K562 (cell line): ENCODE data around the gene CSNK1G2. TPM values are rescaled to one million over a fixed set of nuclear protein-coding genes. Genes with fewer than 3 reads are reported as not detected.

Experiments used
- ATAC-seq: fragments of 200-7000 bp; cut with Tn5 transposase; 3 replicates; pipeline ENCODE4 v1.9.1; 2020; ENCODE audit warnings: moderate library complexity
- BruUV-seq: library from RNA; stranded (reverse); fragments of 400-500 nt; replicated peaks from 2 replicates; lab custom pipeline; 2021; lab: Mats Ljungman, UMichigan
- CTCF ChIA-PET: fragments of 300-600 bp; formaldehyde crosslinking; extraction: SDS; loops from one replicate; lab custom pipeline; 2021; ENCODE audit warnings: low intra/inter-chr PET ratio; lab: Yijun Ruan, JAX
- POLR2A ChIA-PET: fragments of 300-600, 350-650 bp; sonication (Branson Sonifier 250); formaldehyde crosslinking; extraction: SDS; loops from one replicate; lab custom pipeline; 2021; ENCODE audit warnings: antibody characterized with exemption, inconsistent platforms; lab: Yijun Ruan, JAX
- DNase-seq, 4 experiments: peaks; one replicate each; pipeline versions ENCODE4 v3.0.0 to v3.0.0-alpha.2; 2011 to 2018; ENCODE audit warnings: low spot score in 3 of 4, mixed read lengths in 3 of 4; ENCODE audit errors: extremely low read depth in 1 of 4
- FAIRE-seq: peaks from 2 replicates; lab custom pipeline; 2011; peaks lifted over from hg19 to GRCh38; lab: Jason Lieb, UNC
- H2AFZ ChIP-seq: 2 replicates; pipeline ENCODE4 v1.6.0; 2011; ENCODE audit warnings: low read depth, low read length, control low read depth, inconsistent platforms
- H3K27ac ChIP-seq: fragments of 200-600 bp; 3 replicates; pipeline ENCODE4 v1.8.0; 2011; ENCODE audit warnings: low read depth, mild to moderate bottlenecking, control low read depth, inconsistent platforms, low read length, moderate library complexity, mixed read lengths; ENCODE audit errors: extremely low read depth
- H3K27me3 ChIP-seq, 2 experiments: fragments of 300-600 bp in 1 of 2; 2 replicates in 1 of 2; 3 replicates in 1 of 2; pipeline versions ENCODE4 v1.6.0 to v1.8.0; 2011; ENCODE audit warnings: inconsistent platforms in 2 of 2, low read length in 2 of 2, mild to moderate bottlenecking in 1 of 2, mixed read lengths in 1 of 2, moderate library complexity in 1 of 2; ENCODE audit not compliant: control insufficient read depth in 2 of 2, insufficient read depth in 2 of 2
- H3K36me3 ChIP-seq: fragments of 300-600 bp; 3 replicates; pipeline ENCODE4 v1.8.0; 2011; ENCODE audit warnings: mild to moderate bottlenecking, low read length, inconsistent platforms; ENCODE audit not compliant: control insufficient read depth, insufficient read depth
- H3K4me1 ChIP-seq, 2 experiments: fragments of 200-600 bp in 1 of 2; replicated peaks in 1 of 2; 2 replicates in 1 of 2; 3 replicates in 1 of 2; pipeline versions ENCODE4 v1.5.1 to v1.8.0; 2011; ENCODE audit warnings: inconsistent platforms in 2 of 2, low read length in 2 of 2, mild to moderate bottlenecking in 1 of 2, mixed read lengths in 1 of 2, moderate library complexity in 1 of 2; ENCODE audit not compliant: control insufficient read depth in 2 of 2, insufficient read depth in 2 of 2
- H3K4me2 ChIP-seq: 2 replicates; pipeline ENCODE4 v1.6.1; 2011; ENCODE audit warnings: low read length, control low read depth, inconsistent platforms, mixed read lengths; ENCODE audit not compliant: insufficient read depth
- H3K4me3 ChIP-seq: fragments of 200-600 bp; sonication (generic), shearing (Covaris generic); 2 replicates; pipeline ENCODE4 v1.5.1; 2016; ENCODE audit warnings: control low read depth, inconsistent platforms
- H3K79me2 ChIP-seq: fragments of 200-600 bp; 3 replicates; pipeline ENCODE4 v1.8.0; 2011; ENCODE audit warnings: low read length, inconsistent platforms; ENCODE audit not compliant: control insufficient read depth, insufficient read depth
- H3K9ac ChIP-seq, 2 experiments: 2 replicates each; pipeline versions ENCODE4 v1.6.0 to v1.6.1; 2011; ENCODE audit warnings: low read depth in 2 of 2, low read length in 2 of 2, control low read depth in 1 of 2, inconsistent platforms in 1 of 2, mild to moderate bottlenecking in 1 of 2, mixed read lengths in 1 of 2; ENCODE audit not compliant: insufficient read depth in 1 of 2
- H3K9me1 ChIP-seq: one replicate; pipeline ENCODE4 v1.6.0; 2011; ENCODE audit warnings: inconsistent platforms, mild to moderate bottlenecking, low read length, moderate library complexity; ENCODE audit not compliant: control insufficient read depth, insufficient read depth
- H3K9me3 ChIP-seq: replicated peaks from 2 replicates; pipeline ENCODE4 v1.5.1; 2011; ENCODE audit warnings: low read depth, low read length, inconsistent platforms; ENCODE audit not compliant: control insufficient read depth, insufficient read depth
- H4K20me1 ChIP-seq: replicated peaks from 2 replicates; pipeline ENCODE4 v1.6.1; 2011; ENCODE audit warnings: low read length, inconsistent platforms, mixed read lengths; ENCODE audit not compliant: control insufficient read depth, insufficient read depth
- CBX1 ChIP-seq: sonication (generic); IDR thresholded peaks from 2 replicates; pipeline ENCODE4 v1.6.1; 2016; ENCODE audit warnings: antibody characterized with exemption, low read depth, mild to moderate bottlenecking
- DACH1 ChIP-seq: fragments of 450-650 bp; IDR thresholded peaks from 2 replicates; pipeline ENCODE4 v1.6.1; 2018; ENCODE audit not compliant: partially characterized antibody
- EGR1 ChIP-seq: fragments of 450-650 bp; conservative IDR thresholded peaks from 2 replicates; pipeline ENCODE4 v1.6.1; 2017; ENCODE audit warnings: mild to moderate bottlenecking
- KLF13 ChIP-seq: fragments of 450-650 bp; IDR thresholded peaks from 2 replicates; pipeline ENCODE4 v1.6.1; 2016; ENCODE audit warnings: missing genetic modification characterization, low read depth, mild to moderate bottlenecking, missing compliant biosample characterization, moderate library complexity, borderline replicate concordance
- PYGO2 ChIP-seq: fragments of 450-650 bp; IDR thresholded peaks from 2 replicates; pipeline ENCODE4 v1.6.1; 2016; ENCODE audit warnings: mild to moderate bottlenecking, missing genetic modification characterization, moderate library complexity, missing compliant biosample characterization
- RBFOX2 ChIP-seq: fragments of 200-400 bp; formaldehyde crosslinking; IDR thresholded peaks from 2 replicates; pipeline ENCODE4 v1.6.1; 2017; ENCODE audit warnings: low read depth, mild to moderate bottlenecking, low read length, moderate library complexity
- SMAD4 ChIP-seq: fragments of 250-450 bp; sonication (Bioruptor Pico); conservative IDR thresholded peaks from 2 replicates; pipeline ENCODE4 v1.8.0; 2021; ENCODE audit warnings: inconsistent platforms, mild to moderate bottlenecking, moderate library complexity
- SRF ChIP-seq, 2 experiments: fragments of 250-450, 450-650 bp in 1 of 2; sonication (Bioruptor Pico) in 1 of 2; sonication (generic) in 1 of 2; formaldehyde crosslinking; IDR thresholded peaks; 2 replicates each; pipeline versions ENCODE4 v1.5.0 to v1.5.1; 2020 to 2022; ENCODE audit warnings: mild to moderate bottlenecking in 1 of 2, missing genetic modification reagents in 1 of 2
- TAF7 ChIP-seq: fragments of 450-650 bp; IDR thresholded peaks from 2 replicates; pipeline ENCODE4 v1.6.1; 2016; ENCODE audit warnings: missing genetic modification characterization, missing compliant biosample characterization
- TCF7L2 ChIP-seq: fragments of 150-350 bp; IDR thresholded peaks from 2 replicates; pipeline ENCODE4 v1.6.1; 2016; ENCODE audit warnings: low read depth, mild to moderate bottlenecking, low read length, moderate library complexity
- ZNF263 ChIP-seq: sonication (generic); formaldehyde crosslinking; IDR thresholded peaks from 2 replicates; pipeline ENCODE4 v1.8.0; 2022; ENCODE audit warnings: mild to moderate bottlenecking, missing genetic modification reagents, borderline replicate concordance
- WGBS: fragments of 100-300 bp; shearing (Covaris generic); methylation state at CpG from one replicate; pipeline ENCODE4 v1.1.6; 2016; ENCODE audit warnings: low coverage, mixed read lengths; ENCODE audit not compliant: insufficient coverage; ENCODE audit errors: missing lambda C conversion rate; 5-methylcytosine and 5-hydroxymethylcytosine counted together
- in situ Hi-C: fragments of 300-500 bp; cut with MboI; formaldehyde crosslinking; loops from 4 replicates; pipeline ENCODE4 v1.15.0; 2018; ENCODE audit warnings: inconsistent platforms, mixed read lengths
- intact Hi-C: fragments of 100-400 bp; cut with micrococcal nuclease; formaldehyde crosslinking; loops from 2 replicates; pipeline ENCODE4 v1.14.2; 2022
- polyA plus RNA-seq, 8 experiments: library from polyadenylated mRNA; depleted of rRNA in 4 of 8; stranded (reverse) in 5 of 8; unstranded in 3 of 8; fragments of >200 nt; fragmentation: Nextera tagmentation in 2 of 8; fragmentation: Illumina TruSeq in 1 of 8; extraction: Ambion mirVana in 2 of 8; extraction: Trizol in 1 of 8; gene quantifications; 2 replicates each; pipeline versions ENCODE4 v1.2.1 to v1.2.3, GENCODE V29; 2011 to 2014; ENCODE audit warnings: inconsistent platforms in 1 of 8, missing spikeins in 1 of 8
- total RNA-seq, 7 experiments: library from RNA; depleted of rRNA in 6 of 7; stranded (reverse); fragments of >200 nt in 6 of 7; fragmentation: Illumina TruSeq in 2 of 7; extraction: Trizol in 2 of 7; gene quantifications; 2 replicates each; pipeline versions ENCODE4 v1.2.1 to v1.2.3, GENCODE V29; 2011 to 2021; ENCODE audit warnings: low replicate concordance in 1 of 7

The CSNK1G2 gene
- total and polyA plus RNA-seq, 9 of the 15 experiments (the other 6 are each of a cell fraction or from before 2014, with no cell fraction given) = 0.48 to 119 (median 49.5) TPM

GRCh38 chr19:1911098-1911497, 29.9 kb upstream of the CSNK1G2 start (continued):
- no peak for TF ChIP-seq KLF13 (tag)
- TF ChIP-seq, all 486 proteins: peak for 0

GRCh38 chr19:1911995-1912394, 29.0 kb upstream of the CSNK1G2 start:
- Histone ChIP-seq H2AFZ (no peak overlapping the region), H3K79me2 (peaks cover 70% of the 10 kb centered on the region), H3K27me3 (no peaks in the 10 kb centered on the region), H3K4me1 (peaks cover 3 to 60% of the 10 kb centered on the region in 2 experiments; a peak in 4 of 5 replicates), H3K9ac (no peak overlapping the region), H3K4me2 (no peak overlapping the region), H4K20me1 (no peaks in the 10 kb centered on the region; the same call in 1 of the 2 replicates), H3K36me3 (peaks cover 52% of the 10 kb centered on the region; the same call in 1 of the 3 replicates), H3K9me3 (no peaks in the 10 kb centered on the region; the same call in 1 of the 2 replicates), H3K27ac (no peak overlapping the region), H3K4me3 (no peak overlapping the region), H3K9me1 (no peaks in the 10 kb centered on the region)
- CTCF ChIA-PET = no interaction called here
- FAIRE-seq (no peak), ATAC-seq (no peak), DNase-seq (no peak)
- TF ChIP-seq DACH1 (no peak), SRF (CRISPR knock-in tag; IDR thresholded peaks at IDR 0.05) (no peak), EGR1 (no peak), TCF7L2 (no peak), RBFOX2 (no peak), CBX1 (no peak), PYGO2 (tag) (no peak), TAF7 (tag) (no peak), SMAD4 (CRISPR knock-in tag) (no peak), ZNF263 (CRISPR knock-in tag) (no peak)
- intact Hi-C loops = no loop called here
- WGBS = 94% methylated on average over 7 of the region's 37 CpGs
- POLR2A ChIA-PET = interaction anchor here (1.1 to 1.4 kb wide), 2 partner anchors 8 to 14 kb away, joined by 3 read pairs; no protein-coding TSS in a partner anchor
- BruUV-seq = no TSS peak
- in situ Hi-C loops = no loop called here
